Activated T-cell treated with anti-CD3 and anti-CD28 coated beads, Interleukin-2, amount 50 U/mL, for 4 hours (primary cell): ENCODE results near the gene CBX2. TPM values are rescaled to one million over a fixed set of nuclear protein-coding genes. Genes with fewer than 3 reads are reported as not detected.

Experiments used
- ATAC-seq, 2 donors: fragments of 200-7000 bp; cut with Tn5 transposase; one replicate each; pipeline ENCODE4 v1.10.0; 2021
- DNase-seq: peaks from one replicate; pipeline ENCODE4 v3.0.0-alpha.2; 2020
- H3K27me3 Mint-ChIP-seq: one replicate; pipeline ENCODE4 v1.8.0; 2021; ENCODE audit warnings: low read depth, mixed read lengths
- H3K36me3 Mint-ChIP-seq: one replicate; pipeline ENCODE4 v1.8.0; 2022; ENCODE audit warnings: mixed read lengths; ENCODE audit not compliant: insufficient read depth
- H3K4me1 Mint-ChIP-seq: one replicate; pipeline ENCODE4 v1.8.0; 2021; ENCODE audit warnings: low read depth, mixed read lengths
- H3K4me3 Mint-ChIP-seq: one replicate; pipeline ENCODE4 v1.8.0; 2021; ENCODE audit warnings: mild to moderate bottlenecking, moderate library complexity, mixed read lengths
- H3K9me3 Mint-ChIP-seq: one replicate; pipeline ENCODE4 v1.8.0; 2021; ENCODE audit warnings: mixed read lengths
- total RNA-seq, 3 donors: library from RNA; stranded (reverse); gene quantifications; one replicate each; pipeline ENCODE4 v1.2.1, GENCODE V29; 2021

The CBX2 gene
- total RNA-seq, 3 donors from 2014 or later = 1.0 to 2.6 (median 1.4) TPM

- ATAC-seq (no peak), DNase-seq (no peak)
- Mint-ChIP-seq H3K27me3 (peaks cover 38% of the 10 kb centered on the region), H3K36me3 (no peaks in the 10 kb centered on the region), H3K4me1 (peaks cover 30% of the 10 kb centered on the region), H3K4me3 (peak overlapping the region; percentile 80), H3K9me3 (no peaks in the 10 kb centered on the region)
Measured at GRCh38 chr17:79795795-79796443, 18.0 kb downstream of the CBX2 start.

DNA sequence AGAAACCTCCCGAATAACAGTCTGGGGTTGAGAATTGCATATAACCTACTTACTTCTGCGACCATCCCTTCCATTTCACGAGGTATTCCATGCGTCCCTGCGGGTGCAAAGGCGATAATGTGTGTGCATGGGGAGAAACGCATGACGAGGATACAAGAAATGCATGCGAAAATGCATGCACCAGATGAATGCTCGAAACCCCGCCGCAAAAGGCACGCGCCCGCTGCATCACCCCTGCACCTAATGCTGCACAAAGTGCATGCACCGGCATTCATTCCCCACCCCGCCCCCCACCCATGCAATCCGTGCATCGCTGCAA, 18.5 kb downstream of the CBX2 start:
- H3K4me1 Mint-ChIP-seq = peaks cover 28% of the 10 kb centered on the region
- no peaks in the 10 kb centered on the region for H3K9me3 Mint-ChIP-seq
- ATAC-seq (no peak), DNase-seq (no peak)
- H3K36me3 Mint-ChIP-seq = no peaks in the 10 kb centered on the region
- peak overlapping the region; percentile 80 for H3K4me3 Mint-ChIP-seq
- peaks cover 36% of the 10 kb centered on the region for H3K27me3 Mint-ChIP-seq

GRCh38 chr17:79796763-79797491, 19.0 kb downstream of the CBX2 start, which contains the start of gene CBX8:
TSS of gene CBX8 (minus strand) at chr17:79797077. CDS start at chr17:79796998, 79 bp downstream.
- Mint-ChIP-seq H3K4me3 (peak within 1 kb of the TSS; percentile 80), H3K4me1 (peaks cover 29% of the 10 kb centered on the region), H3K9me3 (no peaks in the 10 kb centered on the region), H3K36me3 (no peaks in the 10 kb centered on the region), H3K27me3 (peaks cover 39% of the 10 kb centered on the region)
- ATAC-seq = peak; percentile 90 to 91
- peak; percentile 99 for DNase-seq

- peaks cover 38% of the 10 kb centered on the region for H3K27me3 Mint-ChIP-seq
- DNase-seq = no peak
Measured at GRCh38 chr17:79797492-79798298, 19.7 kb downstream of the CBX2 start.

DNA sequence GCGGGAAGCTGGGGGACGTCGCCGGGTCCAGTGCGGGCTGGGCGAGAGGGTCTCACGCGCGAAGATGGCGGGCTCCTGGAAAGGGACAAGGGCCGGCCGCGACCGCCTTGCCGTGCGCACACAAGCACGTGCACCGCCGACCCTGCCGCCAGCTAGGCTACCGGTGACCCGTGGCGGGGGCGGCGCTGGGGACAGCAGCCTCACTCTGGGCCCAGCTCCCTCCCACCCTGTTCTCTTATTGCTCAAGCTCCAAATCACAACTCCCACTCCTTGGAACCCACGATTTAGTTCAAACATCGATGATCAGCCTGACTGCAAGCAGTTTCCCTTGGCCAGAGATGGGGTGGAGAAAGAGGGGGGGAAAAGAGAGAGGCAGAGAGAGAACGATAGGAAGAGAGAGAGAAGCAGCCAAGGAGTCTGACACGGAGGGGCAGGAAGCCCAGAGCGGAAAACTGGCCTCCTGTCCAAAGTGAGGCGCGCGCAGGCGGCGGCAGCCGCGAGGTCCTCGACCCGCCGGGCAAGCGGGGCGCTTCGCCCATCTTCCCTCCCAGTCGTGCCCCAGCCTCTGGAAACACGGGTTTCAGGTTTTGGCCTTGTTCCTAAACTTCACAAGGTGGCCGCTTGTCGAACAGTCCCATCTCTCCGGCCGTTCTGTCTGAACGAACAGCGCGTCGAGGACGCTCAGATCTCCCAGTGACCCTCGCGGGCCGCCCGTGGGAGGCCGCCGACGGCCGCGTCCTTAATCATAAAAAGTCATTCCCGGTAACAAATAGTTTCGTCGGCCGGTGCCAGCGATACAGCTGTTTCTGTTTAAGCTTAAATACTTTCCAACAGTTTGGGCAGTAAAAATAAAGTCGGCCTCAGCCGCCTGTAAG, 20.6 kb downstream of the CBX2 start:
- Mint-ChIP-seq H3K27me3 (peaks cover 41% of the 10 kb centered on the region), H3K4me1 (peaks cover 31% of the 10 kb centered on the region), H3K9me3 (no peaks in the 10 kb centered on the region), H3K36me3 (no peaks in the 10 kb centered on the region), H3K4me3 (peak overlapping the region; percentile 58)
- no peak for ATAC-seq
- no peak for DNase-seq

More at GRCh38 chr17:79797492-79798298, 19.7 kb downstream of the CBX2 start:
- H3K4me1 Mint-ChIP-seq = peaks cover 31% of the 10 kb centered on the region
- no peaks in the 10 kb centered on the region for H3K36me3 Mint-ChIP-seq
- no peak overlapping the region for H3K4me3 Mint-ChIP-seq
- H3K9me3 Mint-ChIP-seq = no peaks in the 10 kb centered on the region
- peak; percentile 19 to 32 for ATAC-seq

- H3K9me3 Mint-ChIP-seq = no peaks in the 10 kb centered on the region
- no peak for DNase-seq
- H3K27me3 Mint-ChIP-seq = peaks cover 40% of the 10 kb centered on the region
- H3K4me3 Mint-ChIP-seq = peak overlapping the region; percentile 32
- H3K4me1 Mint-ChIP-seq = peaks cover 33% of the 10 kb centered on the region
- no peak for ATAC-seq
- no peaks in the 10 kb centered on the region for H3K36me3 Mint-ChIP-seq
Measured at GRCh38 chr17:79799174-79799537, 21.2 kb downstream of the CBX2 start.

- Mint-ChIP-seq H3K36me3 (no peaks in the 10 kb centered on the region), H3K4me1 (peaks cover 39% of the 10 kb centered on the region), H3K27me3 (peaks cover 46% of the 10 kb centered on the region), H3K4me3 (peak overlapping the region; percentile 61), H3K9me3 (no peaks in the 10 kb centered on the region)
- no peak for ATAC-seq
- no peak for DNase-seq
Measured at GRCh38 chr17:79799538-79800324, 21.8 kb downstream of the CBX2 start.

DNA sequence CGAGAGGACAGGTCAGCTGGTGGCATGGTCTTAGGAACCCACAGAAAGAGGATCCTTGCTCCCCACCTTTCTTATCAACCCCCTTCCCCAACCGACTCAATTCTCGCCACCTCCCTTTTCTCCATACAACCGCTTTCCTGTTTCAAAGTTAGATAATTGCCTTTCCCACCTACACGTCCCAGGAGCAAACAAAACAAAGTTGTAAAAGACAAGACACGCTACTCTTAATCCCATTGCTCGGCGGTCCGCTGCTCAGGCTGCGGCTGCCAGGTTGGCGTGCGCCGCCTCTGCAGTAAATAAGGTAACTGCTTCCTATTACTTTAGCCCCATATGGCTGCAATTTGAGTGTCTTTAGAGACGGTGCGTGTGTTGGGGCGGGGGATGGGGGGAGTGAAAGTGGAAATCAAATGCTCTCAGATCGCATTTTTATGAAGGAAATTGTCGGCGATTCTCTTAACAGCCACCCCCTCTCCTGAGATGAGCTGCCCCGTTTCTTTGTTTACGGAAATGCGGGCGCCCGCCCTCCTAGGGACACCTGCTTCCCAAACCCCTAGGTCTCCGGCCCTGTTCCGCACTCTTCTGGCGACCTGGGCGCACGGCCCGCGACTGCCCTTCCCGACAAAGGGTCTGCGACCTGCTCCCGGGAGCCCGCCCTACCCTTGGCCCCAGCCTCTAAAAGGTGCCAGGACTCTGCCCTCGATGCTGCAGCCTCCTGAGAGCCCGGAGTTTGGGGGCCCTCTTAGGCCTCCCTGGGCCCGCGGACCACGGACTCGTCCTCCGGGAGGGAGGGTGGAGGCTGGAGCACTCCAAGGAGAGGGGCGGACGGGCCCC, 22.6 kb downstream of the CBX2 start:
- no peak for DNase-seq
- ATAC-seq = no peak
- peaks cover 47% of the 10 kb centered on the region for H3K4me1 Mint-ChIP-seq
- H3K4me3 Mint-ChIP-seq = peak overlapping the region; percentile 61
- no peaks in the 10 kb centered on the region for H3K36me3 Mint-ChIP-seq
- H3K9me3 Mint-ChIP-seq = no peaks in the 10 kb centered on the region
- peaks cover 53% of the 10 kb centered on the region for H3K27me3 Mint-ChIP-seq

DNA sequence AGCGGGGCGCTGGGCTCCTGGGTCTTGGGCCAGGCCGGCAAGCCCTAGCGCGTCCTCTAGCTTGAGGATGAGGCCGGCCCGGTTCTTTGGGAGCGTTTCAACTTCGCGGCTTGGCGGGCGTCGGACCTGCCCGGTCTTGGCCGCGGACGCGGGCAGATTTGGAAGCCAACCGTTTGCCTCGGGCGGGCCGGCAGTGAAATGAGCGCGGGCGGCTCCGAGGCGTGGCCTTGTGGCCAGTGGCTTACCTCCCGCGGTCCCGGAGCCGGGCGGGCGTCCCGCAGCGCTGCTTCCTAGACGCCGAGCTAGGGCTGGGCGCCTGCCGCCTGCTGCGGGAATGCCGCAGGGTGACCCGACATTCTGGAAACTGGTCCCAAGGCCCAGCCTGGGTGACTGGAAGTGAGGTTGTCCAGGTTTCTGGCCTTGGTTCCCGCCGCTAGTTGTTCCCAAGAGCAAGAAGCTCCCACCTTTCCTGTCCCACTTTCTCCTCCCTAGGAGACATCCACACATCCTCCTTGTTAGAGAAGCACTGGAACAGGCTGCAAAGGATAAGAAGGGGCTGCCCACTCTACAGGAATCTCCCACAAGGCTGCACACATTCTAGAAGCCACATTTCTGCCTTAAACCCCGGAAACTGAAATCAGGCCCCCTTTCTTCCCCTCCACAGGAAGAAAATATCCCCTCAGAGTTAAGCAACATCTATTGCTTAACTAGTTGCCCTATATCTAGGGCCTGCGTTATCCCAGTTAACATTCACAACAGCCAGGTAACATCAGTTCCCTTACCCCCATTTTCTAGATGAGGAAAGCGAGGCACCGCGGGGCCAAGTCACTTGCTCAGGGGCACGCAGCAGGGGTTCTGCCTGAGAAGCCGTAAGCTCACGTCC, 23.4 kb downstream of the CBX2 start:
- ATAC-seq (no peak), DNase-seq (no peak)
- Mint-ChIP-seq H3K9me3 (no peaks in the 10 kb centered on the region), H3K4me1 (peaks cover 44% of the 10 kb centered on the region), H3K4me3 (no peak overlapping the region), H3K36me3 (no peaks in the 10 kb centered on the region), H3K27me3 (peaks cover 61% of the 10 kb centered on the region)

DNA sequence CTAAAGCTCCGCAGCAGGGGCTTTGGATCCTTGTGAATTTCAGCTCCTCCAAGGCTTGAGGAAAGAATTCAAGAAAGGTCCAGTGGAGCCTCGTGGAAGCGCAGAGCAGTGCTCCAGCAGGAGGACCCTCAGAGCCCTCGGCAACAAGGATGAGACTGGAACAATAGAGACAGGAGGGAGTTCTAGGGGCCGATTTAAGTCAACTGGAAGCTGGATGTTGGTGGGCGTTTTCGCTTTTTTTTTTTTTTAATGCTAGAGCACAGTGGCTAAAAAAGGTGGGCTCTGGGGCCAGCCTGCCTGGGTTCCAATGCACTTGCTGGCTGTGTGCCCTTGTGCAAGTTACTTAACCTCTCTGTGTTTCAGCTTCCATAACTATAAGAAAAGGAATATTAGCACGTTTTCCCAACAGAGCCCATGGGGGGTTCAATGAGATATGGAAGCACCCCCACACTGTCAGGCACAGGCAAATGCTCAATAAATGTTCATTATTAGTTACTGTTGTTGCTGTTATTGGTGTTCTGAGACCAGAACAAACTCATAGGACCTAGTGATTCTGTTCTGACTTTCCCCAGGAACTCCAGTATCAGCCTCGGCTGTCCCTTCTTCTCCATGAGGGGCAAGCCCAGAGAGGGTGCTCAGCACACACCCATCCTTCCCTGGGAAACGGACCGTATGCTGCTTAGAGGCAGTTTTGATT, 24.2 kb downstream of the CBX2 start:
- no peak for ATAC-seq
- Mint-ChIP-seq H3K36me3 (no peaks in the 10 kb centered on the region), H3K9me3 (no peaks in the 10 kb centered on the region), H3K4me1 (peaks cover 43% of the 10 kb centered on the region), H3K4me3 (no peak overlapping the region), H3K27me3 (peaks cover 68% of the 10 kb centered on the region)
- no peak for DNase-seq

- DNase-seq (no peak), ATAC-seq (no peak)
- no peaks in the 10 kb centered on the region for H3K9me3 Mint-ChIP-seq
- peaks cover 43% of the 10 kb centered on the region for H3K4me1 Mint-ChIP-seq
- H3K27me3 Mint-ChIP-seq = peaks cover 75% of the 10 kb centered on the region
- no peak overlapping the region for H3K4me3 Mint-ChIP-seq
- no peaks in the 10 kb centered on the region for H3K36me3 Mint-ChIP-seq
Measured at GRCh38 chr17:79802736-79803420, 24.9 kb downstream of the CBX2 start.
